ENCODE measurements around the gene ACAA1. TPM values are rescaled to one million over a fixed set of nuclear protein-coding genes. Genes with fewer than 3 reads are reported as not detected.
"Not testable (repeated sequence)": the region's sequence is repeated elsewhere in the genome, so short reads cannot be mapped to it uniquely, and the experiment has no call there.

Gene ACAA1
- total RNA-seq, 1 donor from 2014 or later: 26.2 TPM

DNA sequence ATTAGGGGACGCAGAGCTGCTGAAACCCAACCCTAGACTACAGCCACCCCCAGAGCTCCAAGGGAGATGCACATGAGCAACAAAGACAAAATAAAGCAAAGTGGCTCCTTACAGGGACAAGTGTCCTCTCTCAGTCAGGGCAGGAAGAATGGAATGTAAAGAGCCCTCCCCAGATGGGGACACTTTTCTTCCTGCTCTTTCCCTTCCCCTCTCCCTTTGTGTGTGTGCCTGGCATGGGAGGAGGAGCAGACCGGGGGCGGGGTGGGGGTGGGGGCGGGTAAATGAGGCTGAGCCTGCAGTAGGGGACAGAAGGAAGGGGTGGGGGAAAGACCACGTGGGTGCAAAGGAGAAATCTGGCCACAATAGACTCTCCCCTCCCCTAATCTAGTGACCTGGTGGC is 37.4 kb downstream of the ACAA1 start:
- DNase-seq: no peak

DNA sequence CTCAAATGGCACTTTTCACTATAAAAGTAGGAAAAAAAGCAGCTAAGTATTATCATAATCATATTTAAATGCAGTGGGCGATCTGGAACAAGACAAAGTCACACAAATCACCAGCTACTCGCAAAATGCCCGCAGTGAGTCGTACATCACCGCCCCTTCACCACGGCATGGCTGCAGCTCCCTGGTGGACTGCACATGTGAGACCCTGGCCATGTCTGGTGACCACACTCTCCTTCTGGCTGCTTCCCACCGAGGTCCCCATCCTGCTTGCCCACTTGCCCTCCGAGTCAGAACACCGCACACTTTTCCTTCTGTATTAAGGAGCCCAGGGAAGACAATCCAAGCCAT is 38.6 kb downstream of the ACAA1 start:
- no peak for DNase-seq

DNA sequence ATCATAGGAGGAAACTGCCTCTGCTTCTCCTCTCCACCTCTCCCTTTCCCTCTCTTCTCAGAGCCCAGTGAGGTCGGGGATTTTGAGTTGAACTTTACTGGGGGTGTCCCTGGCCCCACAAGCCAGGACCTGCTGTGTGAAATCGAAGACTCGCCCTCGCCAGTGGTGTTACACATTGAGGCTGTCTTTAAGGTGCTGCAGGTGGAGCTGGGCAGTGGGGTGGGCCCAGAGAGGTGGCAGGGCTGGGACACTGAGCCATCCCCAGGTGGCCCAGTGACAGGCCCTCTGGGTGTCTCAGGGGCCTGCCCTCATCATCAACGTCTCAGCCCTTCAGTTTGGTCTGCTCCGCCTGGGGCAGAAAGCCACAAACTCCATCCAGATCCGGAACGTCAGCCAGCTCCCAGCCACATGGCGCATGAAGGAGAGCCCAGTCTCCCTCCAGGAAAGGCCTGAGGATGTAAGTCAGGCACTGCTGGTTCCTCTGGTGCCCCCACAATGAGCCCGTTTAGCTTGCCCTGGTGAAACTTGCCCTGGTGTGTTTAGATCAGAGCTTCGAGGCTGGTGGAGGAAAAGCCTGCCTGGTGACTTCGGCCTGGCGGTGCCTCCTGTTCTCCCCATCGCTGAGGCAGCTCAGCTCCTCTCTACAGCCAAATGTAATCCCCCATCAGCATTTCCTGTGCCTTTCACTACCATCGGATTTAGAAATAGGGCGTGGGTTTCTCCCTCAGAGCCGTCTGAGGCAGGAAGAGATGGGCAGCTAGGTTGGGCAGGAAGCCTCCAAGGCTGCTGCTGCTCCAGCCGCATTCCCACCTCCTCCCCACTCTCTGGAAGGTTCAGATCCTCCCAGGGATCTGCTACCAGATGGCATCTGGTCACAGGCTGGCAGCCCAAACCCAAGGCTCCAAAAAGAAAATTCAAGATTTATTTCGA is 39.2 kb downstream of the ACAA1 start:
- DNase-seq: no peak

DNA sequence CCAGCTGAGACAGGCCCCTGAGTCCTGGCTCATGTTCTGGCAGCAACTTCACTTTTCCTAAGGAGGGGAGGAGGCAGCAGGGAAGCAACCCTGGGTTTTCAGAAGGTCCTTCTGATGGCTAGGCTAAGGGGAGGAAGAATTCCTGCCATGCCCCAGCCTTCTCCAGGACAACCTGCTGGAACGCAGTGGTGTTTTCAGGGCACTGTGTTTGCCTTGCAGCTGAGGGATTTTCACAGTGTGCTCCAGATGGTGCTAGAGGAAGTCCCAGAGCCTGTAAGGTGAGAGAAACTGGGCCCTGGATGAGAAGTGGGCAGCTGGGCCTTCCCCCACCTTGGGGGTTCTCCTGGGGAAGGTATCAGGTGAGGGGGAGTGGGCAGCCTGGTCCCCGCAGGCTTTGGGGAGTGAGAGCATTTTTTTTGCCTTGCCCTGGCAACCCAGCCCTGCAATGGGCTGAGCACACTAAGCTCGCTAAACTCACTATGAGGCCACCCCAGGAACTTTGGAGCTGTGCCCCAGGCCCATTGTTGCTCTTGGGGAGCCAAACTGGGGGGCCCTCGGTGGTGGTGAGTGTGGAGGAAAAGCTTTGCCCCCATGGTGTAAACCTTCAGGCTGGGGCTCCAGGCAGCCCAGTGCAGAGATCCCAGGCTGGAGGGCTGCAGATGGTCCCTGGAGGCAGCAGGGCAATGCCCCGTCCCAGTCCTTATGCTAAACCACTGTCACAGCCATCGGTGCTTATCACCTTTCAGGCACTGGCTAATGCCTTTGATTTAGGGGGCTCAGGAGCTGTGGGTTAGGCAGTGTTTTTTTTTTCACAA is 41.1 kb downstream of the ACAA1 start:
- no peak for DNase-seq

DNA sequence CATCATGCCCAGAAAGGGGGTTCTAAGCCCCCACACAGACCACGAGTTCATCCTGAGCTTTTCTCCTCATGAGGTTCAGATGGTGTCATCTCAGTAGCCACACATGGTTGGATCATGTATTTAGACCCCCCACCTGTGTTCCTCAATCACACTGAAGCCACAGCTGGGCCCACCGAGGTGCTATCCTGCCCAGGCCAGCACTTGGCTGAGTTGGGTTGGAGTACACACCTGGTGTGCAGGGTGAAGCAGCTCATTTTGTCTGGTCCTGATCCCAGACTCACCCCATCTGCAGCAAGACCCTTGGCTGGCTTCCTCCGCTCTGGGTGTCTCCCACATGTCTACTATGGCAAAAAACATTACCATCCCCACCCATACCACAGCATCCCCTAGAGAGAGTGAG is 41.9 kb downstream of the ACAA1 start:
- no peak for DNase-seq

DNA sequence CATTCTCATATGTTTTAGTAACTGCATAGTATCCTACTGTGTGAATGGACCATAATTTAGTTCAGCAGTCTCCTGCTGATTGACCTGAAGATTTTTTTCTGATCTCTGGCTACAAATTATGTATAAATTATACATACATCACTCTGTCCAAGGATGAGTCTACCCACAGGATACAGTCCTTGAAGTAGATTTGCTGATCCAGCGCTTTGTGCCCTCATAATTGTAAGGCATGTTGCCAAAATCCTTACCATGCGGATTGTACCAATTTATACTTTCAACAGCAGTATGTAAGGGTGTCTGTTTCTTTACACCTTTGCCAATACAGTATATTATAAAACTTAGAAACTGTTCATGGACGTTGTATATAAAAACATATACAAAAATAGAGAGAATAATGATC is 46.5 kb downstream of the ACAA1 start:
- DNase-seq: no peak

DNA sequence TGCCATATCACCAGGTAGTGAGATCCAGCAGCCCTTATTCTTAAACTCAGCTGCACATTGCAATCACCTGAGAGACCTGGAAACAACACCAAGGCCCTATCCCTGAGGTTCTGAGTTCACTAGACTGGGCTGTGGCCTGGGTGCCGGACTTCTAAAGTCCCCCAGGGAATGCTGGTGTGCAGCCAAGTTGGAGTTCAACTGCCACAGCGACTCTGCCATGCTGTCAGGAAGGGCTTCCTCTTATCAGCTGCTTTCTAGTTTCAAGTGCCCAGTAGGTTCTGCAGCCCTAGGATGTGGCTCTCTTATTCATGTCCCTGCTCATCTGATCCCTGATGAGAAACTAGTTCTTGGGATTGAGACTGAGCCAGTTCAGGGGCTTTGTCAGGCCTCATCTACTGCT is 47.8 kb downstream of the ACAA1 start:
- DNase-seq: no peak

DNA sequence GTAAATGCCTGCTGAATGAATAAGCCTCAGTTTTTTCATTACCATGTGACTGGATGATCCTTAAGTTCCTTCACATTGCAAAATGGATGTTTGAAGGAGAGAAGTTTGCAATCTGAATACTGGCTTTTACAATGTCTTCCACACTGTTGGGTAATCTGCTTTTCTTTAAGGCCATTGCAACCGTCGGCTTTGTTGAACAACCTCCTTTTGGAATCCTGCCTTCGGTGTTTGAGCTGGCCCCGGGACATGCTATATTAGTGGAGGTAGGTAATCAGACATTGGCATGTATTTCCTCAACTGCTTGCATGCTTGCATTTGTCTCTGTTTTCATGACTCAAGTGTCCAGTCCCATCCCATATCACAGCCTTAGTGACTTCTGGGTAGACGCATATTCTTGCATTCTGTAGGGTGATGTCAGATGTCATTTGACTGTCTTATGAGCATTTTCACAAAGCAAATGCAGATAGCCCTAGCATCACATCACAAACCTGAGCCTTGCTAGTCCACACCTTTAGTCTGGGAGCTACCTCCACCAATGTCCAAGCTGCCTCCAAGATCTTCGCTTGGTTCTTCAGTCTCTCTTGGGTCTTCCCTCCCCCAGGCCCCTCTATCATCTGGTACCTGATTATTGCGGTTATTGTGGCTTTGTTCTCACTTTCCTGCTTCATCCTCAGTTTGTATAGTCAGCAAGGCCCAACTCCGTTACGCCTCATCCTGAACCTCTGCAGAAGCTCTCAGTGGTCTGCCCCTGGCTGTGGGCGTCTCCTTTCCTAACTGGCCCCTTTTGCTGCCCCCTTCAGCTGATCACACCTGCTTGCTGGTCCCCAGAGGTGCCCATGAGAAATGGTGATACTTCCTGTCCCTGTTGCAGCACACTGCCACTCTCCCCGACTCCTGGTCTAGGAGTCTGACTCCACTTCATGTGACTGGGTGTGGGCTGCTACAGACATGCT is 48.5 kb downstream of the ACAA1 start:
- DNase-seq: no peak

DNA sequence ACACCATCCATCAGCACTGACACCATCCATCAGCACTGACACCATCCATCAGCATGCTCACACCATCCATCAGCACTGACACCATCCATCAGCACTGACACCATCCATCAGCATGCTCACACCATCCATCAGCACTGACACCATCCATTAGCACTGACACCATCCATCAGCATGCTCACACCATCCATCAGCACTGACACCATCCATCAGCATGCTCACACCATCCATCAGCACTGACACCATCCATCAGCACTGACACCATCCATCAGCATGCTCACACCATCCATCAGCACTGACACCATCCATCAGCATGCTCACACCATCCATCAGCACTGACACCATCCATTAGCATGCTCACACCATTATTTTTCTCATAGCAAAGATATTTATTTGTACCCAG is 49.6 kb downstream of the ACAA1 start:
- not testable (repeated sequence) for DNase-seq

DNA sequence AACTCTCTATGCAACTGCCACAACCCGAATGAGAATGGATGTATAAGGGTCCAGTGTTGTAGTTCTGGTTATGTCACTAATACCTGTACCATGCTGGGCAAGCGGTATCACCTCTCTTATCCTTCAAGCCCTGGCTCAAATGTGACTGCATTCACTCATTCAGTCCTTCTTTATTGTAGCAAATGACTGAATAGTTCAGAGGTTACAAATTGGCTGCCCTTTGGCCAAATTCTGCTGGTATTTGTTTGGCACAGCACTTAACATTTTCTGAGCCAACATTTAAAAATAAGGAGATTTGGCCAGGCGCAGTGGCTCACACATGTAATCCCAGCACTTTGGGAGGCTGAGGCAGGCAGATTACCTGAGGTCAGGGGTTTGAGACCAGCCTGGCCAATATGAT is 50.4 kb downstream of the ACAA1 start:
- no peak for DNase-seq

DNA sequence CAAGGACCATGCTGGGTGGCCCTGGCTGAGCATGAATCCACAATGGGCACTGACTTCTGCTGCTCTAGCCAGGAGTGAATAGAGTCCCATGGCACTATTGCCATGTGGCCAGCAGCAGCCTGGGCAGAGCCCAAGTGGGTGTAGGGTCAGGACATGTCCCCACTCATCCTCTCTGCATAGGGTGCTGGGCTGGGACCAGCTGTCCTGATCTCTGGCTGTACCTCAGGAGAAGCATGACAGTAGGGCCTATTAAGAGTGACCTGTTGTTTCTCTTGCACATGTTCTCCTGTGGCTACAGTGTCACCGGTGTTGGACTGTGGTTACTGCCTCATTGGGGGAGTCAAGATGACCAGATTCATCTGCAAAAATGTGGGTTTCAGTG is 51.0 kb downstream of the ACAA1 start:
- no peak for DNase-seq

DNA sequence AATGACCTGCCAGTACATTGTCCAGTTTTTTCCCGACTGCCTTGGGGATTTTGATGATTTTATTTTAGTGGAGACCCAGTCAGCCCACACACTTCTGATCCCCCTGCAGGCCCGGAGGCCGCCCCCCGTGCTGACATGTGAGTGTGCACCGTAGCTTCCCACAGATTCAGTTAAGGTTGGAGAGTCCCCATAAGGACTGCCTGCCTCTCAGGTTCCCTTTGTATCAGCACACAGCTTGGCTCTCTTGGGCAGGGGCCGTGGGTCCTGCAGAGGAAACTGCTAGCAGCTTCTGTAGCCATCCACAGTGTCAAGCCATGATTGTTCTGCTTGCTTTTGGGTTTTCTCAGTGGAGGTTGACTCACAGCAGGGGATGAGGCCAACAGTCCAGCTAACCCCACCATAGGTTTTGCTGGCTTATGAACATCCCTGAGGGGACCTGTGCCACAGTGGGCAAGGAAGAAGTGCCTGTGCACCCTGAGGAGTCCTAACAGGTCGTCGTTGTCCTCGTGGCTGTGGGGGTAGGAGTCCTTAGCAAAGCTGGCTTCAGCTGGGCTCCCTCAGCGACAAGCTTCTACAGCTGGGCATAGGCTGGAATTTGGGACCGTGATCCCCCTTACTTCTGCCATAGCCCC is 51.5 kb downstream of the ACAA1 start:
- no peak for DNase-seq

DNA sequence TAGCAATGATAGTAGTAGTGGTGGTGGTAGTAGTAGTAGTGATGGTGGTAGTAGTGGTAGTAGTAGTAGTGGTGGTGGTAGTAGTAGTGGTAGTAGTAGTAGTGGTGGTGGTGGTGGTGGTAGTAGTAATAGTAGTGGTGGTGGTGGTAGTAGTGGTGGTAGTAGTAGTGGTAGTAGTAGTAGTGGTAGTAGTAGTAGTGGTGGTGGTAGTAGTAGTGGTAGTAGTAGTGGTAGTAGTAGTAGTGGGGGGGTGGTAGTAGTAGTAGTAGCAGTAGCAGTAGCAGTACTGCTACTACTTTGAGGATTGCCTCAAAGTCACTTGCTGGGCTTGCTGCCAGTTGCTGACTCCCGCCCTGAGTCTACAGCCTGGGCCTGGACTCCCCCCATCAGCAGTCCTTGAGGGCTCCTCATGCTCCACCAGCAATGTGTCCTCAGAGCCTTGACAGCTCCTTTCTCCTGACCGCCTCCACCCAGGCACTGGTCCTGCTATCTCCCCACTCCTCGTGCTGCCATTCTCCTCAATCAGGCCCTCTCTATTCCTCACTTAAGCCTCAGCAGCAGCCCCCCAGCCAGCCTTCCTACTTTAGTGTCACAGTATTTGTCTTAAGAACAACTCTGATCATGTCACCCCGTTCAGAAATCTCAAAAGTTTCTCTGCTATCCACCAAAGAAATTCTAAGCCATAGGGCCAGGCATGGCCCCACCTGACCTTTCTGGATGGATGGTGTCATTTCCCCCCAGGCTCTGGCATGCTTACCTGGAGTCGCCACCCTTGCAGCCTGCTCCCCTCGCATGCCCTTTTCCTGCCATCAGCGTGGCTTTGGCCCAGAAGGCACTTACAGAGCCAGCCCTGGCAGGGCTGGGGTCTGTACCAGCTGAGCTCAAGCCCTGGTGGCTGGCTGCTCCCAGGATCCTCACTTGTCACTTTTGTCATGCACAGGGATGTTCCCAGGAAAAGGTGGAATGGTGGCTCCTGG is 52.3 kb downstream of the ACAA1 start:
- DNase-seq: no peak

DNA sequence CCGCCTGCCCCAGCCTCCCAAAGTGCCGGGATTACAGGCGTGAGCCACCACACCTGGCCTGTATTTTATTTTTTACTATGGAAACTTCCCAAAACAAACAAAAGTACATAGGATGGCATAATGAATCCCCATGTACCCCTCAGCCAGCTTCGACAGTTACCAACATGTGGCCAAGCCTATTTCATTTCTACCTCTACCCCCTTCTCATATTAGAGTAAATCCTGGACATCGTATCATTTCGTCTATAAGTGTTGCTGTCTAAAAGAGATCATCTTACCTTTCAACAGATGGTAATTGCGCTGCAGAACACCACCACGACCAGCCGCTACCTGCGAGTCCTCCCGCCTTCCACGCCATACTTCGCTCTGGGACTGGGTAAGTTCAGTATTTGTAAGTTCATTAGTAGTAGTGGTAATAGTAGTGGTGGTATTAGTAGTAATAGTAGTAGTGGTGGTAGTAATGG is 53.0 kb downstream of the ACAA1 start:
- no peak for DNase-seq

DNA sequence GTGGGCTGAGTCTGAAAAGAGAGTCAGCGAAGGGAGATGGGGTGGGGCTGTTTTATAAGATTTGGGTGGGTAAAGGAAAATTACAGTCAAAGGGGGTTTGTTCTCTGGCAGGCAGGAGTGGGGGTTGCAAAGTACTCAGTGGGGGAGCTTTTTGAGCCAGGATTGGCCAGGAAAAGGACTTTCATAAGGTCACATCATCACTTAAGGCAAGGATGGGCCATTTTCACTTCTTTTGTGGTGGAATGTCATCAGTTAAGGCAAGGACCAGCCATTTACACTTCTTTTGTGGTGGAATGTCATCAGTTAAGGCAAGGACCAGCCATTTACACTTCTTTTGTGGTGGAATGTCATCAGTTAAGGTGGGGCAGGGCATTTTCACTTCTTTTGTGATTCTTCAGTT is 53.7 kb downstream of the ACAA1 start:
- DNase-seq: not testable (repeated sequence)

DNA sequence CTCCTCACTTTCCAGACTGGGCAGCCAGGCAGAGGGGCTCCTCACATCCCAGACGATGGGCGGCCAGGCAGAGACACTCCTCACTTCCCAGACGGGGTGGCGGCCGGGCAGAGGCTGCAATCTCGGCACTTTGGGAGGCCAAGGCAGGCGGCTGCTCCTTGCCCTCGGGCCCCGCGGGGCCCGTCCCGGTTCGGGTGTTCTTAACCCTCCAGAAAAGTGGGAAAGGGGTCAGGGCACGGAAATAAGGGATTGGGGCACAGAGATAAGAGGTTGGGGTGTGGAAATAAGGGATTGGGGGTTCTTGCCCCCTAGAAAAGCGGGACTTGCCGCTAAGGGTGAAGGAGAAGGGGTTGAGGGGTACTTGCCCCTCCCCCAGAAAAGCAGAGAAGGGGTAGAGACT is 54.6 kb downstream of the ACAA1 start:
- DNase-seq: not testable (repeated sequence)

DNA sequence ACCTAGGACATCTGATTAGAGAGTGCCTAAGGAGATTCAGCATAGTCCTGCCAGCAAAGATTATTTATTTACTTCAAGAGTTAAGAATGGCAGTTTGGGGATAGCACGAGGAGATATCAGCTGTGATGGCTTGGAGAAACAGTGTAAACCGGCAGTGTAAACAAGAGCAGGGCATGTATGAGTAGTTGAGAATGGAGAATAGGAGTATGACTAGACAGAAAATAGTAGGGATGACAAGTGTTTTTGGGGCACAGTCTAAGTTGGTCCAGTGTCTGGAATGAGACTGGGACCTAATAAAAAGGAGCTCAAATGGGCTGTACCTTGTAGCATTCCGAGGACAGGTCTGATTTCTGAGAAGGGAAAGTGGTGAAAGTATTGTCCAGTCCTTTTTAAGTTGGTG is 59.9 kb downstream of the ACAA1 start:
- not testable (repeated sequence) for DNase-seq

Data from occipital lobe (tissue), 2 donors.